H9 (cell line): ENCODE data around the gene S100A2. TPM values are rescaled to one million over a fixed set of nuclear protein-coding genes. Genes with fewer than 3 reads are reported as not detected.
"Not testable (repeated sequence)": the region's sequence is repeated elsewhere in the genome, so short reads cannot be mapped to it uniquely, and the experiment has no call there.

Experiments
- DNase-seq: peaks from one replicate; pipeline ENCODE4 v3.0.0-alpha.2; 2017
- H2AFZ ChIP-seq: one replicate; pipeline ENCODE4 v1.6.1; 2013; ENCODE audit warnings: mild to moderate bottlenecking, low read length, control low read depth, moderate library complexity
- H2AK5ac ChIP-seq: 2 replicates; pipeline ENCODE4 v1.6.1; 2013; ENCODE audit warnings: low read length, control low read depth, mixed read lengths; ENCODE audit not compliant: insufficient read length
- H2BK120ac ChIP-seq: one replicate; pipeline ENCODE4 v1.6.1; 2013; ENCODE audit warnings: low read depth, mild to moderate bottlenecking, low read length, control low read depth, inconsistent platforms; ENCODE audit not compliant: poor library complexity, severe bottlenecking
- H2BK12ac ChIP-seq: 2 replicates; pipeline ENCODE4 v1.6.1; 2013; ENCODE audit warnings: low read length, control low read depth, mixed read lengths, low read depth; ENCODE audit not compliant: insufficient read length
- H2BK15ac ChIP-seq: 2 replicates; pipeline ENCODE4 v1.6.1; 2013; ENCODE audit warnings: low read depth, low read length, control low read depth
- H2BK20ac ChIP-seq: one replicate; pipeline ENCODE4 v1.6.1; 2013; ENCODE audit warnings: low read depth, mild to moderate bottlenecking, low read length, control low read depth, inconsistent platforms; ENCODE audit not compliant: poor library complexity, severe bottlenecking
- H2BK5ac ChIP-seq: 2 replicates; pipeline ENCODE4 v1.6.1; 2013; ENCODE audit warnings: low read length, control low read depth, mixed read lengths; ENCODE audit not compliant: insufficient read length
- H3K14ac ChIP-seq: 2 replicates; pipeline ENCODE4 v1.6.1; 2013; ENCODE audit warnings: low read length, control low read depth; ENCODE audit not compliant: insufficient read depth
- H3K18ac ChIP-seq: 2 replicates; pipeline ENCODE4 v1.6.1; 2013; ENCODE audit warnings: low read depth, mild to moderate bottlenecking, mixed read lengths, low read length, control low read depth; ENCODE audit not compliant: insufficient read length
- H3K23ac ChIP-seq: 2 replicates; pipeline ENCODE4 v1.6.1; 2013; ENCODE audit warnings: low read length, control low read depth, mixed read lengths, low read depth; ENCODE audit not compliant: insufficient read length
- H3K23me2 ChIP-seq: 2 replicates; pipeline ENCODE4 v1.6.1; 2013; ENCODE audit warnings: low read depth, mild to moderate bottlenecking, mixed read lengths, low read length, control low read depth; ENCODE audit not compliant: insufficient read length, poor library complexity, severe bottlenecking
- H3K27ac ChIP-seq: 2 replicates; pipeline ENCODE4 v1.5.1; 2013; ENCODE audit warnings: low read length, control low read depth, mixed read lengths, low read depth; ENCODE audit not compliant: insufficient read length
- H3K27me3 ChIP-seq: 2 replicates; pipeline ENCODE4 v1.6.1; 2013; ENCODE audit warnings: low read length, control low read depth, inconsistent platforms; ENCODE audit not compliant: insufficient read depth
- H3K4ac ChIP-seq: 2 replicates; pipeline ENCODE4 v1.6.1; 2013; ENCODE audit warnings: low read depth, mild to moderate bottlenecking, control low read depth, inconsistent platforms, low read length, moderate library complexity
- H3K4me1 ChIP-seq: 2 replicates; pipeline ENCODE4 v1.6.1; 2013; ENCODE audit warnings: low read length, control low read depth, inconsistent platforms; ENCODE audit not compliant: insufficient read depth
- H3K4me2 ChIP-seq: 2 replicates; pipeline ENCODE4 v1.6.1; 2013; ENCODE audit warnings: low read length, control low read depth, mixed read lengths; ENCODE audit not compliant: insufficient read length, insufficient read depth
- H3K56ac ChIP-seq: 2 replicates; pipeline ENCODE4 v1.6.1; 2013; ENCODE audit warnings: low read depth, mild to moderate bottlenecking, mixed read lengths, low read length, control low read depth; ENCODE audit not compliant: insufficient read length
- H3K79me1 ChIP-seq: 2 replicates; pipeline ENCODE4 v1.6.1; 2013; ENCODE audit warnings: low read depth, mild to moderate bottlenecking, moderate library complexity, low read length, control low read depth, inconsistent platforms; ENCODE audit not compliant: insufficient read depth, poor library complexity, severe bottlenecking
- H3K79me2 ChIP-seq: 2 replicates; pipeline ENCODE4 v1.6.1; 2013; ENCODE audit warnings: low read length, control low read depth, inconsistent platforms; ENCODE audit not compliant: insufficient read depth
- H3K9ac ChIP-seq: 2 replicates; pipeline ENCODE4 v1.6.1; 2013; ENCODE audit warnings: low read length, control low read depth, mixed read lengths; ENCODE audit not compliant: insufficient read length; ENCODE audit errors: extremely low read depth
- H3K9me3 ChIP-seq: one replicate; pipeline ENCODE4 v1.6.1; 2013; ENCODE audit warnings: low read depth, low read length, inconsistent platforms; ENCODE audit not compliant: control insufficient read depth
- H3T11ph ChIP-seq: one replicate; pipeline ENCODE4 v1.6.1; 2013; ENCODE audit warnings: mild to moderate bottlenecking, low read length, control low read depth, inconsistent platforms
- H4K20me1 ChIP-seq: one replicate; pipeline ENCODE4 v1.6.1; 2013; ENCODE audit not compliant: control insufficient read depth, insufficient read length, insufficient read depth
- H4K5ac ChIP-seq: 2 replicates; pipeline ENCODE4 v1.6.1; 2013; ENCODE audit warnings: low read depth, mild to moderate bottlenecking, mixed read lengths, low read length, control low read depth; ENCODE audit not compliant: insufficient read length
- H4K8ac ChIP-seq: replicated peaks from 2 replicates; pipeline ENCODE4 v1.6.1; 2013; ENCODE audit warnings: low read length, control low read depth, mixed read lengths, low read depth; ENCODE audit not compliant: insufficient read length
- H4K91ac ChIP-seq: 2 replicates; pipeline ENCODE4 v1.6.1; 2013; ENCODE audit warnings: low read depth, mild to moderate bottlenecking, moderate library complexity, mixed read lengths, low read length, control low read depth; ENCODE audit not compliant: insufficient read length
- H3K27ac Mint-ChIP-seq, 3 experiments: 2 replicates in 2 of 3; 3 replicates in 1 of 3; pipeline ENCODE4 v1.8.0; 2020 to 2021; ENCODE audit warnings: mixed read lengths in 3 of 3, mild to moderate bottlenecking in 1 of 3, moderate library complexity in 1 of 3
- H3K27me3 Mint-ChIP-seq: 2 replicates; pipeline ENCODE4 v1.8.0; 2021; ENCODE audit warnings: low read depth, mild to moderate bottlenecking, moderate library complexity, mixed read lengths
- H3K36me3 Mint-ChIP-seq, 3 experiments: 2 replicates in 2 of 3; 3 replicates in 1 of 3; pipeline ENCODE4 v1.8.0; 2020 to 2021; ENCODE audit warnings: low read depth in 3 of 3, mixed read lengths in 3 of 3; ENCODE audit not compliant: insufficient read depth in 1 of 3
- H3K4me1 Mint-ChIP-seq, 2 experiments: 2 replicates each; pipeline ENCODE4 v1.8.0; 2020; ENCODE audit warnings: mixed read lengths in 2 of 2
- H3K4me3 Mint-ChIP-seq, 2 experiments: 2 replicates in 1 of 2; 3 replicates in 1 of 2; pipeline ENCODE4 v1.8.0; 2020 to 2021; ENCODE audit warnings: mild to moderate bottlenecking in 2 of 2, mixed read lengths in 2 of 2, moderate library complexity in 1 of 2
- H3K9me3 Mint-ChIP-seq, 2 experiments: 2 replicates in 1 of 2; 3 replicates in 1 of 2; pipeline ENCODE4 v1.8.0; 2020; ENCODE audit warnings: mild to moderate bottlenecking in 2 of 2, mixed read lengths in 2 of 2, moderate library complexity in 1 of 2
- WGBS: extraction: QIAGEN DNeasy Blood & Tissue Kit; methylation state at CpG from one replicate; pipeline ENCODE4 v1.1.7; 2013; ENCODE audit warnings: missing lambda C conversion rate, low lambda C conversion rate, mixed read lengths; ENCODE audit not compliant: insufficient read length; ENCODE audit errors: extremely low coverage; 5-methylcytosine and 5-hydroxymethylcytosine counted together
- total RNA-seq: library from RNA; stranded (reverse); gene quantifications from 2 replicates; pipeline ENCODE4 v1.2.1, GENCODE V29; 2021
- TF ChIP-seq, protein P1 (sequence below): fragments of 200-600 bp; sonication (generic); conservative IDR thresholded peaks from 3 replicates; pipeline ENCODE4 v1.8.0; 2021; ENCODE audit warnings: antibody characterized with exemption, mild to moderate bottlenecking

Gene S100A2
- total RNA-seq, 1 experiment from 2014 or later: 0.57 TPM

DNA sequence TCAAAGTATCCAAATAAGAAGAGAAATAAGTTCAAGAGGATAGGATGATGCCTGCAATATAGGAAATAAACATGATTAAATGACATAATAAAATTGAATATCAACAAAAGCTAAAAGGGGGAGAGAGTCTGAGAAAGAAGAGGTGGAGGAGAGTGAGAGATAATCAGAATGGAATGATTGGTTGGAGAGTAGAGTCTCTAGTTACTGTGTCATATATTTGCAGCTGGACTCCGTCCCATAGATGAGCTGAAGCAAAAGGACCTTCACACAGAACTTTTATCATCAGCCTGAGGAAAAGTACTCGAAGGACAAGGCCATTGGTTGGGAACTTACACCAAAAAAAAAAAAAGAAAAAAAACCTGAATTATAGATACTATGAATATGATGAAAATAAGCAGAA is 22.8 kb upstream of the S100A2 start:
- no peak overlapping the region for H2BK5ac ChIP-seq
- H3K18ac ChIP-seq: no peak overlapping the region
- no peak for DNase-seq
- no peaks in the 10 kb centered on the region for H4K20me1 ChIP-seq
- Mint-ChIP-seq H3K36me3 (no peaks in the 10 kb centered on the region), H3K27me3 (no peaks in the 10 kb centered on the region; the same call in 1 of the 2 replicates), H3K9me3 (no peaks in the 10 kb centered on the region), H3K4me1 (peaks cover 9 to 16% of the 10 kb centered on the region in 2 experiments; a peak in 3 of 4 replicates), H3K27ac (no peak overlapping the region), H3K4me3 (no peak overlapping the region)
- no peak overlapping the region for H3K56ac ChIP-seq
- H3K27me3 ChIP-seq: no peaks in the 10 kb centered on the region
- no peak overlapping the region for H3T11ph ChIP-seq
- no peak overlapping the region for H2AFZ ChIP-seq
- WGBS: no CpG with 5 or more reads among the region's 2 CpGs
- TF ChIP-seq, protein P1, sequence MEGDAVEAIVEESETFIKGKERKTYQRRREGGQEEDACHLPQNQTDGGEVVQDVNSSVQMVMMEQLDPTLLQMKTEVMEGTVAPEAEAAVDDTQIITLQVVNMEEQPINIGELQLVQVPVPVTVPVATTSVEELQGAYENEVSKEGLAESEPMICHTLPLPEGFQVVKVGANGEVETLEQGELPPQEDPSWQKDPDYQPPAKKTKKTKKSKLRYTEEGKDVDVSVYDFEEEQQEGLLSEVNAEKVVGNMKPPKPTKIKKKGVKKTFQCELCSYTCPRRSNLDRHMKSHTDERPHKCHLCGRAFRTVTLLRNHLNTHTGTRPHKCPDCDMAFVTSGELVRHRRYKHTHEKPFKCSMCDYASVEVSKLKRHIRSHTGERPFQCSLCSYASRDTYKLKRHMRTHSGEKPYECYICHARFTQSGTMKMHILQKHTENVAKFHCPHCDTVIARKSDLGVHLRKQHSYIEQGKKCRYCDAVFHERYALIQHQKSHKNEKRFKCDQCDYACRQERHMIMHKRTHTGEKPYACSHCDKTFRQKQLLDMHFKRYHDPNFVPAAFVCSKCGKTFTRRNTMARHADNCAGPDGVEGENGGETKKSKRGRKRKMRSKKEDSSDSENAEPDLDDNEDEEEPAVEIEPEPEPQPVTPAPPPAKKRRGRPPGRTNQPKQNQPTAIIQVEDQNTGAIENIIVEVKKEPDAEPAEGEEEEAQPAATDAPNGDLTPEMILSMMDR: no peak
- no peak overlapping the region for H3K9ac ChIP-seq
- H2BK120ac ChIP-seq: no peak overlapping the region
- H2BK15ac ChIP-seq: no peak overlapping the region
- no peaks in the 10 kb centered on the region; the same call in 1 of the 2 replicates for H3K4me1 ChIP-seq
- no peak overlapping the region for H3K14ac ChIP-seq
- H4K8ac ChIP-seq: no peak overlapping the region
- H3K4me2 ChIP-seq: no peak overlapping the region
- H3K79me1 ChIP-seq: no peaks in the 10 kb centered on the region
- H2AK5ac ChIP-seq: no peak overlapping the region
- no peak overlapping the region for H3K27ac ChIP-seq
- H3K79me2 ChIP-seq: no peaks in the 10 kb centered on the region
- no peaks in the 10 kb centered on the region for H3K9me3 ChIP-seq
- no peak overlapping the region for H2BK20ac ChIP-seq
- H3K4ac ChIP-seq: no peak overlapping the region
- H2BK12ac ChIP-seq: no peak overlapping the region
- H3K23ac ChIP-seq: no peak overlapping the region
- no peak overlapping the region for H4K91ac ChIP-seq
- H4K5ac ChIP-seq: no peak overlapping the region
- H3K23me2 ChIP-seq: no peaks in the 10 kb centered on the region

DNA sequence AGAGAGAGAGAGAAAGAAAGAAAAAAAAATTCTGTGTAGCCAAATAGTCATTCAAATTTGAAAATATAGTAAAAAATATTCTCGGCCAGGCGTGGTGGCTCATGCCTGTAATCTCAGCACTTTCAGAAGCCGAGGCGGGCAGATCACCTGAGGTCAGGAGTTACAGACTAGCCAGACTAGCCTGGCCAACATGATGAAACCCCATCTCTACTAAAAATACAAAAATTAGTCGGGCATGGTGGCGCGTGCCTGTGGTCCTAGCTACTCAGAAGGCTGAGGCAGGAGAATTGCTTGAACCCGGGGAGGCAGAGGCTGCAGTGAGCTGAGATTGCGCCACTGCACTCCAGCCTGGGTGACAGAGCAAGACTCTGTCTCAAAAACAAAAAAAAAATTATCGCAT is 22.4 kb upstream of the S100A2 start:
- not testable (repeated sequence) for H3K14ac ChIP-seq, H3K9me3 Mint-ChIP-seq, H3K27me3 Mint-ChIP-seq, H2AK5ac ChIP-seq, H2BK12ac ChIP-seq, H3K18ac ChIP-seq, H3K79me2 ChIP-seq, H2BK15ac ChIP-seq, H4K20me1 ChIP-seq, H3K79me1 ChIP-seq, H3K27me3 ChIP-seq, H3K27ac ChIP-seq, H4K91ac ChIP-seq, H3K4me2 ChIP-seq, H3K4ac ChIP-seq, H3K4me3 Mint-ChIP-seq, H4K5ac ChIP-seq, H4K8ac ChIP-seq, H2BK20ac ChIP-seq, H3T11ph ChIP-seq, H2BK5ac ChIP-seq, H2BK120ac ChIP-seq, H3K9me3 ChIP-seq, H2AFZ ChIP-seq, H3K23me2 ChIP-seq, H3K9ac ChIP-seq, DNase-seq, H3K23ac ChIP-seq, H3K4me1 ChIP-seq, H3K56ac ChIP-seq, H3K36me3 Mint-ChIP-seq, H3K27ac Mint-ChIP-seq
- WGBS: no CpG with 5 or more reads among the region's 10 CpGs
- peaks cover 9 to 16% of the 10 kb centered on the region in 2 experiments; a peak in 3 of 4 replicates for H3K4me1 Mint-ChIP-seq
